ENCODE results near the gene EPHB2. TPM values are rescaled to one million over a fixed set of nuclear protein-coding genes. Genes with fewer than 3 reads are reported as not detected.

The EPHB2 gene
- total and polyA plus RNA-seq, 2 donors from 2014 or later: 3.0 to 9.5 TPM

DNA sequence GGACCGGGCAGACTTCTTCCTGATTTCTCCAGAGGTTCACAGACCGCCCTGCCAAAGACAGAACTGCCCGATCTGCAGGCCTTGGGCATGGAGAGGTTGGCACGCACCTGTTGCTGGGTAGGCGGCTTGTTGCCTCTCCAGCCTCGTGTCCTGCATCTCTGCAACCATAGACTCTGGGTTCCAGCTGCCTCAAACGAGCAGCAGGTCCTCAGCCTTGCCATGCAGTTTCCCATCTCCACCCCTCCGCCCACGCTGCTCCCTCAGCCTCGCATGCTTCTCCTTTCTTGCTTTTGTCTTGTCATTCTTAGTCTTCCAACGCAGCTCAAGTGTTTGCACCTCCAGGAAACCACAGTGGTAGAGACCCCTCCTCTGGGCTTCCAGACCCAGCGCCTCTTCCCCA, 135.8 kb downstream of the EPHB2 start:
- Histone ChIP-seq H3K4me3 (ENCODE audit: low read length in 3 of 3) (no peak overlapping the region), H3K27me3 (ENCODE audit: control insufficient read depth, insufficient read depth, low read length) (no peaks in the 10 kb centered on the region), H3K36me3 (ENCODE audit: control insufficient read depth in 2 of 3, insufficient read depth in 3 of 3, low read length in 3 of 3) (no peaks in the 10 kb centered on the region), H3K27ac (ENCODE audit: low read depth in 2 of 2, low read length in 2 of 2) (no peak overlapping the region), H3K9ac (ENCODE audit: low read length in 3 of 3) (no peak overlapping the region), H3K9me3 (ENCODE audit: control insufficient read depth in 2 of 3, insufficient read depth in 1 of 3, low read length in 3 of 3) (peaks cover 0 to 4% (median 0%) of the 10 kb centered on the region in 3 donors), H3K4me1 (ENCODE audit: control insufficient read depth in 2 of 3, insufficient read depth in 2 of 3, low read depth in 1 of 3, low read length in 3 of 3) (peaks cover 4 to 7% (median 4%) of the 10 kb centered on the region in 3 donors)
- DNase-seq: no peak
- TF ChIP-seq, protein P1, sequence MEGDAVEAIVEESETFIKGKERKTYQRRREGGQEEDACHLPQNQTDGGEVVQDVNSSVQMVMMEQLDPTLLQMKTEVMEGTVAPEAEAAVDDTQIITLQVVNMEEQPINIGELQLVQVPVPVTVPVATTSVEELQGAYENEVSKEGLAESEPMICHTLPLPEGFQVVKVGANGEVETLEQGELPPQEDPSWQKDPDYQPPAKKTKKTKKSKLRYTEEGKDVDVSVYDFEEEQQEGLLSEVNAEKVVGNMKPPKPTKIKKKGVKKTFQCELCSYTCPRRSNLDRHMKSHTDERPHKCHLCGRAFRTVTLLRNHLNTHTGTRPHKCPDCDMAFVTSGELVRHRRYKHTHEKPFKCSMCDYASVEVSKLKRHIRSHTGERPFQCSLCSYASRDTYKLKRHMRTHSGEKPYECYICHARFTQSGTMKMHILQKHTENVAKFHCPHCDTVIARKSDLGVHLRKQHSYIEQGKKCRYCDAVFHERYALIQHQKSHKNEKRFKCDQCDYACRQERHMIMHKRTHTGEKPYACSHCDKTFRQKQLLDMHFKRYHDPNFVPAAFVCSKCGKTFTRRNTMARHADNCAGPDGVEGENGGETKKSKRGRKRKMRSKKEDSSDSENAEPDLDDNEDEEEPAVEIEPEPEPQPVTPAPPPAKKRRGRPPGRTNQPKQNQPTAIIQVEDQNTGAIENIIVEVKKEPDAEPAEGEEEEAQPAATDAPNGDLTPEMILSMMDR (IDR thresholded peaks at IDR 0.05; ENCODE audit: borderline replicate concordance, extremely low read depth, insufficient read depth): no peak
- FAIRE-seq: no peak
- intact Hi-C loops (cut with DNase I): no loop called here

DNA sequence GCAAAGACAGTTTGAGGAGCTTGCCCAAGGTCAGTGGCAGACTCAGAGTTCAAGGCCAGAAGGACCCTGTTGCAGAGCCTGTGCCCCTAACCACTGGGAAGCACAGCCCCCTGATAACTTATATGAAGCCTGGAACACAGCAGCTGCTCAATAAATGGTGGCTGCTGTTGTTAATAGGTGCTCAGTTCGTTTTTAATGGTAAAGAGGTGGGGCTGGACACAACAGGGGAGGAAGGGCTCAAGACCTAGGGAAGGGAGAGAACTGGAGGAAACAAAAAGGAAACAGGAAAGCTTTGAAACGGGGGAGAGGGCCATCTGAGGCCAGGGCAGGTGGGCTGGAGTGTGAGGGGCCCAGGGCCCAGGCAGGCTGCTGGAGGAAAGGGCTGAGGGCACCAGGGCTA, 136.6 kb downstream of the EPHB2 start:
- Histone ChIP-seq H3K27me3 (ENCODE audit: control insufficient read depth, insufficient read depth, low read length) (no peaks in the 10 kb centered on the region), H3K9ac (ENCODE audit: low read length in 3 of 3) (no peak overlapping the region), H3K4me1 (ENCODE audit: control insufficient read depth in 2 of 3, insufficient read depth in 2 of 3, low read depth in 1 of 3, low read length in 3 of 3) (peaks cover 4 to 7% (median 4%) of the 10 kb centered on the region in 3 donors), H3K36me3 (ENCODE audit: control insufficient read depth in 2 of 3, insufficient read depth in 3 of 3, low read length in 3 of 3) (no peaks in the 10 kb centered on the region), H3K27ac (ENCODE audit: low read depth in 2 of 2, low read length in 2 of 2) (no peak overlapping the region), H3K9me3 (ENCODE audit: control insufficient read depth in 2 of 3, insufficient read depth in 1 of 3, low read length in 3 of 3) (peaks cover 0 to 4% (median 0%) of the 10 kb centered on the region in 3 donors), H3K4me3 (ENCODE audit: low read length in 3 of 3) (no peak overlapping the region)
- intact Hi-C loops (cut with DNase I): no loop called here
- no peak for FAIRE-seq
- TF ChIP-seq, protein P1 (IDR thresholded peaks at IDR 0.05; ENCODE audit: borderline replicate concordance, extremely low read depth, insufficient read depth): no peak
- no peak for DNase-seq

DNA sequence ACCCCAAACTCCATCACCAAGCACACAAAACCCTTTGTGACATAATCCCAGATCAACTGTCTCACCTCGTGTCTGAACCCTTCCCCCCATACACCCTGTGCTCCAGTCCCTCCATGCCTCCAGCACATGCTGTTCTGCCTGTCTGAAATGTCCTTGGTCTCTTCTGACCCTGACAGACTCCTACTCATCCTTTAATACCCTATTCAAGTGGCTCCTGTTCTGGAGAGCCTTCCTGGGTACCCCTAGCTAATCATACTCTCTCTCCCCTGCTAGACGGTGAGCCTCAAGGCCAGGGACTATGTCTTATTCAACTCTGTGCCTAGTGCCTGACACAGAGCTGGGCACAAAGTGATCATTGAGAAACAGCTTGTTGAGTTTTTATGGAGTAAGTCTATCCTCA, 137.1 kb downstream of the EPHB2 start:
- TF ChIP-seq, protein P1 (IDR thresholded peaks at IDR 0.05; ENCODE audit: borderline replicate concordance, extremely low read depth, insufficient read depth): no peak

DNA sequence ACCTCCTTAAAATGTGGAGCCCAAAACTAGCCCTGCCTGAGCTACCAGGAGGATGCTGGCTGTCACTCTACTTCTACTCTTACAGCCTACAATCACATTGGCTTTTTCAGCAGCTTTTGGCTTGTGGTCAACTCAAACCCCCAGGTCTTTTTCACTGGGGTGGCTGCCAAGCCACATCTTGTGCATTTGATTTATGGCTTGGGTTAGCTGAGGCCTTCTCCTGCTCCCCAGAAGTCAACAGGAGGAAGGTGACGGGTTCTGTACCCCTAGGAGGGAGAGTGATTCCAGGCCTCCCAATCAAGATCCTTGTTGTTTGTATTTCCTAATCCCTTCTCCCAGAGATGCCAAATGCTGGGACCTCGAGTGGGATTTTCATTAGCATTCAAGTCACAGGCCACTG, 137.8 kb downstream of the EPHB2 start:
- DNase-seq: no peak
- Histone ChIP-seq H3K27me3 (ENCODE audit: control insufficient read depth, insufficient read depth, low read length) (no peaks in the 10 kb centered on the region), H3K9ac (ENCODE audit: low read length in 3 of 3) (no peak overlapping the region), H3K4me1 (ENCODE audit: control insufficient read depth in 2 of 3, insufficient read depth in 2 of 3, low read depth in 1 of 3, low read length in 3 of 3) (peaks cover 4 to 7% (median 4%) of the 10 kb centered on the region in 3 donors), H3K9me3 (ENCODE audit: control insufficient read depth in 2 of 3, insufficient read depth in 1 of 3, low read length in 3 of 3) (peaks cover 0 to 4% (median 0%) of the 10 kb centered on the region in 3 donors), H3K27ac (ENCODE audit: low read depth in 2 of 2, low read length in 2 of 2) (no peak overlapping the region), H3K4me3 (ENCODE audit: low read length in 3 of 3) (no peak overlapping the region), H3K36me3 (ENCODE audit: control insufficient read depth in 2 of 3, insufficient read depth in 3 of 3, low read length in 3 of 3) (no peaks in the 10 kb centered on the region)
- TF ChIP-seq, protein P1 (IDR thresholded peaks at IDR 0.05; ENCODE audit: borderline replicate concordance, extremely low read depth, insufficient read depth): no peak
- FAIRE-seq: no peak
- intact Hi-C loops (cut with DNase I): no loop called here

More for the DNA sequence above, 137.1 kb downstream of the EPHB2 start:
- DNase-seq (no peak), FAIRE-seq (no peak)
- Histone ChIP-seq H3K9me3 (ENCODE audit: control insufficient read depth in 2 of 3, insufficient read depth in 1 of 3, low read length in 3 of 3) (peaks cover 0 to 4% (median 0%) of the 10 kb centered on the region in 3 donors), H3K4me1 (ENCODE audit: control insufficient read depth in 2 of 3, insufficient read depth in 2 of 3, low read depth in 1 of 3, low read length in 3 of 3) (peaks cover 4 to 7% (median 4%) of the 10 kb centered on the region in 3 donors), H3K9ac (ENCODE audit: low read length in 3 of 3) (no peak overlapping the region), H3K4me3 (ENCODE audit: low read length in 3 of 3) (no peak overlapping the region), H3K27me3 (ENCODE audit: control insufficient read depth, insufficient read depth, low read length) (no peaks in the 10 kb centered on the region), H3K27ac (ENCODE audit: low read depth in 2 of 2, low read length in 2 of 2) (no peak overlapping the region), H3K36me3 (ENCODE audit: control insufficient read depth in 2 of 3, insufficient read depth in 3 of 3, low read length in 3 of 3) (no peaks in the 10 kb centered on the region)
- intact Hi-C loops (cut with DNase I): no loop called here

Data from kidney (tissue), 14 donors.